ENCODE measurements around the gene CPLX4. TPM values are rescaled to one million over a fixed set of nuclear protein-coding genes. Genes with fewer than 3 reads are reported as not detected.

Gene CPLX4
- polyA plus RNA-seq, 1 of the 3 experiments (the other 2 are of a cell fraction) = not detected

DNA sequence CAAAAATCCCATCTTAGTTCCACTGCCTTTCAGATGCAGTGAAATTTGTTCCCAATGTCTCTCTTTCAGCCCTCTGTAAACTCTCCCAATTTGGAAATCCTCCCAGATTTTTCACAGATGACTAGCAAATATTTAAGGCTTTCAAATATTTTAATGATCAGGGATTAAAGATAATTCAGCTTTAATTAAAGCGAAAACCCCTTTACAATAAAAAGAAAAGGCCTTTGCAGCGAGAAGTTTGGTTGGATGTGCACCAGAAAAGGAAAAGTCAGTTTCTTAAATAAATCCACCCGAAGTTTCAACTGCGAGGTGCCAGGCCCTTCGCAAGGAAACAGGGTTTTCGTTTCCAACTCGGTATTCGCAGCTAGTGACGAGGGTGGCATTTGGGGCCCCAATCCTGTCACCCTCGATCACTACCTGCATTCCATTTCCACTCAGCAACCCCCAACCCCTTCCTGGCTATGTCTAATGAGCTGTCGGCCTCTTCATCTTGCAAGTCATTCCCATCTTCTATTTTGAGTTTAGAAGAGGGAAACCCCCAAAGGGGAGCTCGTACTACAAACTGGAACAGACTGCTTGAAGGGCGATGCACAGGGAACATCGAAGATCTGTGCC lies 46.7 kb downstream of the CPLX4 start:
- peaks cover 3% of the 10 kb centered on the region for H3F3A ChIP-seq (replicated peaks; ENCODE audit: insufficient read depth)
- peaks cover 97% of the 10 kb centered on the region for H3K27me3 ChIP-seq (ENCODE audit: insufficient read depth)
- no peak overlapping the region for H3K4me2 ChIP-seq
- H2AFZ ChIP-seq (ENCODE audit: low read depth) = no peak overlapping the region
- no peak overlapping the region for H3K4me3 ChIP-seq (ENCODE audit: low read depth in 2 of 2, low read length in 1 of 2)
- DNase-seq = no peak
- H3K9me2 ChIP-seq = no peaks in the 10 kb centered on the region
- CTCF ChIA-PET = interaction anchor here (0.9 to 4.4 kb wide), 8 partner anchors 8 to 552 kb away, joined by 3 to 18 read pairs (median 6); no protein-coding TSS in a partner anchor
- TF ChIP-seq RCOR1 (IDR thresholded peaks at IDR 0.05; ENCODE audit: low read length) (no peak), TCF12 (IDR thresholded peaks at IDR 0.05) (no peak), GATA2 (CRISPR knock-in tag; IDR thresholded peaks at IDR 0.05) (no peak), USF2 (IDR thresholded peaks at IDR 0.05; ENCODE audit: borderline replicate concordance, low read depth, low read length) (no peak), ELF1 (IDR thresholded peaks at IDR 0.05) (no peak), FOXM1 (IDR thresholded peaks at IDR 0.05; ENCODE audit: low read depth) (no peak), GABPA (IDR thresholded peaks at IDR 0.05; ENCODE audit: low read depth) (no peak), ZBTB33 (IDR thresholded peaks at IDR 0.05; ENCODE audit: borderline replicate concordance, low read depth) (no peak), RXRA (IDR thresholded peaks at IDR 0.05; ENCODE audit: borderline replicate concordance, low read depth) (no peak), RFX5 (IDR thresholded peaks at IDR 0.05; ENCODE audit: low read length) (no peak), NRF1 (IDR thresholded peaks at IDR 0.05; ENCODE audit: low read depth, low read length) (no peak), YY1 (IDR thresholded peaks at IDR 0.05; ENCODE audit: low read depth) (no peak), CHD2 (IDR thresholded peaks at IDR 0.05; ENCODE audit: low read length, partially characterized antibody) (no peak), CTCF (IDR thresholded peaks at IDR 0.05) (no peak), FOXJ3 (CRISPR knock-in tag; IDR thresholded peaks at IDR 0.05) (no peak)
- TF ChIP-seq, protein P1, sequence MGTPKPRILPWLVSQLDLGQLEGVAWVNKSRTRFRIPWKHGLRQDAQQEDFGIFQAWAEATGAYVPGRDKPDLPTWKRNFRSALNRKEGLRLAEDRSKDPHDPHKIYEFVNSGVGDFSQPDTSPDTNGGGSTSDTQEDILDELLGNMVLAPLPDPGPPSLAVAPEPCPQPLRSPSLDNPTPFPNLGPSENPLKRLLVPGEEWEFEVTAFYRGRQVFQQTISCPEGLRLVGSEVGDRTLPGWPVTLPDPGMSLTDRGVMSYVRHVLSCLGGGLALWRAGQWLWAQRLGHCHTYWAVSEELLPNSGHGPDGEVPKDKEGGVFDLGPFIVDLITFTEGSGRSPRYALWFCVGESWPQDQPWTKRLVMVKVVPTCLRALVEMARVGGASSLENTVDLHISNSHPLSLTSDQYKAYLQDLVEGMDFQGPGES (IDR thresholded peaks at IDR 0.05; ENCODE audit: low read depth, low read length) = no peak
- TF ChIP-seq, protein P2, sequence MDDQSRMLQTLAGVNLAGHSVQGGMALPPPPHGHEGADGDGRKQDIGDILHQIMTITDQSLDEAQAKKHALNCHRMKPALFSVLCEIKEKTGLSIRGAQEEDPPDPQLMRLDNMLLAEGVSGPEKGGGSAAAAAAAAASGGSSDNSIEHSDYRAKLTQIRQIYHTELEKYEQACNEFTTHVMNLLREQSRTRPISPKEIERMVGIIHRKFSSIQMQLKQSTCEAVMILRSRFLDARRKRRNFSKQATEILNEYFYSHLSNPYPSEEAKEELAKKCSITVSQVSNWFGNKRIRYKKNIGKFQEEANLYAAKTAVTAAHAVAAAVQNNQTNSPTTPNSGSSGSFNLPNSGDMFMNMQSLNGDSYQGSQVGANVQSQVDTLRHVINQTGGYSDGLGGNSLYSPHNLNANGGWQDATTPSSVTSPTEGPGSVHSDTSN (IDR thresholded peaks at IDR 0.05) = no peak
- H3K79me2 ChIP-seq (ENCODE audit: insufficient read depth) = no peaks in the 10 kb centered on the region
- H3K36me3 ChIP-seq (replicated peaks in 1 of 2; ENCODE audit: control insufficient read depth in 1 of 2, insufficient read depth in 2 of 2, low read length in 1 of 2) = no peaks in the 10 kb centered on the region
- peaks cover 4 to 12% of the 10 kb centered on the region in 2 experiments; a peak in 2 of 4 replicates for H3K4me1 ChIP-seq (ENCODE audit: control insufficient read depth in 1 of 2, insufficient read depth in 2 of 2, low read depth in 1 of 2, low read length in 1 of 2)
- no peak overlapping the region for H3K9ac ChIP-seq
- no peaks in the 10 kb centered on the region for H4K20me1 ChIP-seq (ENCODE audit: insufficient read depth)
- POLR2A ChIA-PET = no interaction called here
- 83% methylated on average over 14 of the region's 14 CpGs for WGBS (ENCODE audit: low lambda C conversion rate)
- no peaks in the 10 kb centered on the region for H3K9me3 ChIP-seq
- H3K27ac ChIP-seq (ENCODE audit: low read depth in 2 of 2, low read length in 1 of 2) = no peak overlapping the region

Measured in SK-N-SH (cell line).